Measurements from ENCODE around the gene PLCH2.

PLCH2 gene

GRCh38 chr1:2459757-2460156 lies 16.3 kb upstream of the PLCH2 start:
- FAIRE-seq (no peak), DNase-seq (ENCODE audit: low spot score) (no peak)

GRCh38 chr1:2460203-2460602 lies 15.9 kb upstream of the PLCH2 start:
- FAIRE-seq, result no peak

DNA sequence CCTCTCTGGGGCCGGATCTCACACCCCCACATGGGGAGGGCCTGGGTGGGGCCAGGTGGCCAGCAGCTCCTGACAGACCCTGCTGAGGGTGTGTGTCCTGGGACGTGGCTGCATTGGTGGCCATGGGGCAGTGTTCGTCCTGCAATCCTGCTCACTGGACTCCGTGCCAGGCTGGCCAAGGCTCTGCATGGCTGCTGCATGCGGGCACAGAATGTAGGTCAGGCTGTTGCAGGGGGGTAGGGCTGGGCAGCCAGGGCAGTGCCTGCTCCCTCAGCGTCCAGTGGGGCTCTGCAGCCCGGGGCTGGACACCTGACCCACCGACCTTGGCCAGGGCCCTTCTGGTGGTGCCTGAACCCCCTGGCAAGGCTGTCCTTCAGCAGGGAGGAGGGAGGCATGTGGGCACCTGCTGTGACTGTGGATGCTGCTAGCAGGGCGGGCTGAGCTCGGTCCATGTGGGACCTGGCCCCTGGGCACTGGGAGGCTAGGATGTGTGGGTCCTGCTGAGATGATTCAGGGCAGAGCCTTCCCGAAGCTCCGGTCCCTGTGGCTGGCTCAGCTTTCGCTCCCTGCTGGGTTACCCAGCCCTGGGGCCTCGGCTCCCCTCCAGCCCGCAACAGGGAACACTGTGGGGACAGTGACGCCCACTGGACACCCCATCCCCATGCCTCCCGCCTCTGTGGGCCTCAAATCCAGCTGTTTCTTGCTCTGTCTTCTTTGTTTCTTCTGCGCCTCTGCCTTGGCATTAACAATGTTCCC lies 14.9 kb upstream of the PLCH2 start:
- no peak for FAIRE-seq
- DNase-seq (ENCODE audit: low spot score), result no peak

More at GRCh38 chr1:2460203-2460602, 15.9 kb upstream of the PLCH2 start:
- no peak for DNase-seq (ENCODE audit: low spot score)

- no peak for DNase-seq (ENCODE audit: low spot score)
- FAIRE-seq, result no peak
Observed at GRCh38 chr1:2462819-2463218, 13.3 kb upstream of the PLCH2 start.

- DNase-seq (ENCODE audit: low spot score) (no peak), FAIRE-seq (no peak)
Observed at GRCh38 chr1:2463396-2463795, 12.7 kb upstream of the PLCH2 start.

GRCh38 chr1:2465371-2466269 lies 10.5 kb upstream of the PLCH2 start:
- no peak for DNase-seq (ENCODE audit: low spot score)
- FAIRE-seq, result no peak

DNA sequence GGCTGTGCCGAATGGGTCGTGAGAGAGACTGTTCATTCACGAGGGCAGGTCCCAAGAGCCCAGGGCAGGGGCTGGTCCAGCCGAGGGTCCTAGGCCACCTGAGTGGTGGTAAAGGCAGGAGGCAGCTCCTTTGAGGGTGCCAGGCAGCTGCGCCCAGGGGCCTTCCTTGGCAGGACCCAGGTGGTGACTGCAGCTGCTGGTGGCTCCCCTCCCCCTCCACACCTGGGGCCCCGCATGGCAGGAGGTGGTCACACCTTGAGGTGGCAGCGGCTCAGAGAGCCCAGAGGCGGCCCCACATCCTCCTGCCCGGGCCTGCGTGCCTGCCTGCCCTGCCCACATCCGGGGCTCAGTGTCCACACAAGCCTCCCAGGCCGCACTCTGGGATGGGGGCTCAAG lies 9.8 kb upstream of the PLCH2 start:
- FAIRE-seq (no peak), DNase-seq (ENCODE audit: low spot score) (no peak)

DNA sequence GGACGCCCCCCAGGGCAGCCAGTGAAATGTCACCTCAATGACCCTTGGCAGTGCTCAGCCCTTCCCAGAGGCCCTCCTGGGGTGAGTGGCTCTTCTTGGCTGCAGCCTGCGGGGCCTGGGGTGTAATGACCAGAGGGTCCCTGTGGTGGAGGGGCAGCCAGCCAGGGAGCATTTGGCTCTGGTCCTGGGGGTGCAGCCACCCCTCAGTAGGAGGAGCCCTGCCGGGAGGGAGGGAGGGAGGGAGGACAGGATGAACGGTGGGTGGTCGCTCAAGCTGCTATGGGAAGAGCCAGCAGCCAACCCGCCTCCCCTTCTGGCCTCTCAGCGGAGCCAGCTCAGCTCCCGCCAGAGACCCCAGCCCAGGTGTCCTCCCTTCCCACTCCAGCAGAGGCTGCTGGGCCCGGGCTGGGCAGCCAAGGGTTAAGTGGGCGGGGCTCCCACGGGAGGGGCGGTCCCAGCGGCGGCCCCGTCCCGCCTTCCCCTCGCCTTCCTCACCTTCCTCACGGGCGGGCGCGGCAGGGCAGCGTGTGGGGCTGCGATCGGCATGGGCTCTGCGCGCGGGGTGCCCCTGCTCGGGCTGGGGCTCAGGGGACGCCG lies 9.0 kb upstream of the PLCH2 start:
- FAIRE-seq, result no peak
- DNase-seq (ENCODE audit: low spot score), result peak; percentile 48

DNA sequence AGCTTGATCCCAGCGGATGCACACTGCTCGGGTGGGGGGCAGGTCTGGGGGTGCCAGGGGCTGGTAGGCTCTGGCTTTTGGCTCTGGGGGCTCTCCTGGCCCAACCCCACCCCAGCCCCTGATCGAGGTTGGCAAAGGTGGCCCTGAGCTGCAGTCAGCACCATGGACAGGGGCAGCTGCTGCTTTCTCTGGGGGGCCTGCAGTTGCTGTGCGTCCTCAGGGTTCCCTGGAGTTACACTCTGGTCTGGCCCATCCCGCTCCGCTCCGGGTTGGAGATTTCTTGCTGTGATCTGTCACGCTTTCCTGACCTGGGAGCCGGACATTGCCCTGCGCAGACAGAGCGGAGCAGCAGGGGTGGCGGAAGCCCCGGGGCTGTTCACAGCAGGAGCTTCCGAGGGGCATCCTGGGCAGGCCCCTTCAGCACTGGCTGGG lies 8.0 kb upstream of the PLCH2 start:
- DNase-seq (ENCODE audit: low spot score) (peak; percentile 63), FAIRE-seq (no peak)

DNA sequence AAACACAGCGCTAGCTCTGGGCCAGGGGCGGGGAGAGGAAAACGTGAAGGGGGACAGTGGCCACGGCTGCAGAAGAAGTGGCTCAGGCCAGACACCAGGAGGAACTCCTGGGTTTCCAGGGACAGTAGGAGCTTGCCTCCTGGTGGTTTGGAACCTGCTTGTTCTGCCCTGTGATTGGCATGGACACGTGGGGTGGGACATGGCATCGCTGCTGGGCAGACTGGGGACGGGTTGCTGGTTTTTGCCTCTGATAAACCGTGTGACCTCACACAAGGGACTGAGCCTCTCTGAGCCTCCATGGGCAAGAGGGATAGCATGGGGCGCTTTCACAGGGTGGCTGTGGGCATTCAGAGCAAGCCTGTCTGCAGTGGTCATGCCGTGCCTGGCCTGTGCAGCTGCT lies 7.5 kb upstream of the PLCH2 start:
- FAIRE-seq (no peak), DNase-seq (ENCODE audit: low spot score) (no peak)

- FAIRE-seq (no peak), DNase-seq (ENCODE audit: low spot score) (no peak)
Observed at GRCh38 chr1:2469103-2469940, 6.8 kb upstream of the PLCH2 start.

GRCh38 chr1:2470290-2471158 lies 5.6 kb upstream of the PLCH2 start:
- no peak for FAIRE-seq

DNA sequence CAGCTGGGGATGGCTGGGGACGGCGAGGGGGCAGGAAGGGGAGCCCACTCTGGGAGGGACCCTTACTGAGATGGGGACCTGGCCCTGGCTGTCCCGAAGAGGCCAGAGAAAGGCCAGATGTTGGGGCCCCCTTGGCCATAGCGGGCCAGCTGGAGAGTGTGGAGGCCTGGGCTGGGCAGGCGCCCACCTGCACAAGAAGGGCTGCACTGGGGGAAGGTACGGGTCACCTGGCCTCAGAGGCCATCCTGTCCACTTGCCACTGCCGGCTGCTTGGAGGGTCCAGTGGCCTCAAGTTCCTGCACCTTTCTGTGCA lies 5.0 kb upstream of the PLCH2 start:
- no peak for FAIRE-seq

More at GRCh38 chr1:2470290-2471158, 5.6 kb upstream of the PLCH2 start:
- DNase-seq (ENCODE audit: low spot score), result no peak

DNA sequence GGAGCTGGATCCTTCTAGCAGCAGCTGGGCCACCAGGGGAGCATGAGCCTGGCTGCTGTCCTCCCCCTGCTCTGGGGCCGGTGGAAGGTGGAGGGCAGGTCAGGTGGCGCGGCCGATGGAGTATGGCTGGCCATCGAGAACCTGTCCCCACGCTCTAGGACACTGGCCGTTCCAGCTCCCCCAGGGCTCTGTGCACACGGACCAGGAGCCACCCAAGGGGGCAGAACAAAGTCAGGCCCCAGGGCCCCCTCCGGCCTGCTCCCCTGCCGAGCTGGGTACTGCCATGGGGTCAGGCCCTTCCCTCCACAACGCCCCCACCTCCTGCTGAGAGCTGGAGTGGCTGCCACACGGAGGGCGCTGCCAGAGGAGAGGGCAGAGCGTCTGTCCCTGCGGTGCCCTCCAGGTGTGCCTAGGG lies 4.5 kb upstream of the PLCH2 start:
- no peak for FAIRE-seq
- no peak for DNase-seq (ENCODE audit: low spot score)

More for the DNA sequence above, 5.0 kb upstream of the PLCH2 start:
- no peak for DNase-seq (ENCODE audit: low spot score)

GRCh38 chr1:2472109-2472508 lies 4.0 kb upstream of the PLCH2 start:
- DNase-seq (ENCODE audit: low spot score) (no peak), FAIRE-seq (no peak)

DNA sequence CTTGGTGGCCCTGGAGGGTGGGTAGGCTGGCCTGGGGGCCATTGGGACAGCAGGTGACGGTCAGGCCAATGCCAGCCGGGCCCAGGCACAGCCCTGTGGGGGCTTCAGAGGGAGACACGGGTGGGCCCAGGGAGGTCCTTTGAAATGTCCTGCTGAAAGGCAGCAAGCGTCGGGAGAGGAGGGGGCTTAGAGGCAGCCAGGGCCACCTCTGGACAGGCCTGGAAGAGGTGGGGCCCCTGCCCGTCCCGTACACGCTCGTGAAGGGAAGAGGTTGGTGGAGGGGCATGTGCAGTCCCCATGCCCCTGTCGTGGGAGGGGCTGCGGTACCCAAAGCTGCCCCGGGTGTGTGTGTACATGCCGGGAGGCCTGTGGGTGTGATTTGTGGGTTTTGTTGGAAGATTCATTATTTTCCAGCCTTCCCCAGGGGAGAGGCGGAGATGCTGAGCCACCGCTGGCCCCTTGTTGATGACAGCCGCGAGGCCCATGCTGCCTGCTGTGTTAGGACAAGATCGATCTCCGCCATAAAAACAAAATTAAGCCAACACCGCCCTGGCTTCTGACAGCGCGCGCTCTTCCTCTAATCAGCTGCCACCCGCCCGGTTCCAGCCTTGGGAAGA lies 3.4 kb upstream of the PLCH2 start:
- FAIRE-seq, result no peak

DNA sequence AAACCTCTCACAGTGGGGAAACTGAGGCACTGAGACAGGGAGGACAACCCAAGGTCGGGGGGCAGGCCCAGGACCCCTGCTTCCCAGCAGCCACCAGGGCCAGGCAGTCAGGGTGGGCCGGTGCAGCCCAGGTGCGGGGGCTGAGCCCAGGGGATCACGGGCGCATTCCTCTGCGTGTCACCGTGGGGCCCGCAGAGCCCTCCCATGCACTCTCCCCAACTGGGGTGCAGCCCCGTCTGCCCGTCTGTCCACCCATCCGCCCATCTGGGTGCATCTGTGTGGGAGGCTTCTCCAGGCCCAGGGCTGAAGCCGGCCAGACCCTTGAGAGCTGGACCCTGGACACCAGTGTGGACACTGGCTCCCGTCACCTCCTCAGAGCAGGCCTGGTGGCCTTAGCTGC lies 2.9 kb upstream of the PLCH2 start:
- FAIRE-seq (no peak), DNase-seq (ENCODE audit: low spot score) (no peak)

More for the DNA sequence above, 3.4 kb upstream of the PLCH2 start:
- no peak for DNase-seq (ENCODE audit: low spot score)

DNA sequence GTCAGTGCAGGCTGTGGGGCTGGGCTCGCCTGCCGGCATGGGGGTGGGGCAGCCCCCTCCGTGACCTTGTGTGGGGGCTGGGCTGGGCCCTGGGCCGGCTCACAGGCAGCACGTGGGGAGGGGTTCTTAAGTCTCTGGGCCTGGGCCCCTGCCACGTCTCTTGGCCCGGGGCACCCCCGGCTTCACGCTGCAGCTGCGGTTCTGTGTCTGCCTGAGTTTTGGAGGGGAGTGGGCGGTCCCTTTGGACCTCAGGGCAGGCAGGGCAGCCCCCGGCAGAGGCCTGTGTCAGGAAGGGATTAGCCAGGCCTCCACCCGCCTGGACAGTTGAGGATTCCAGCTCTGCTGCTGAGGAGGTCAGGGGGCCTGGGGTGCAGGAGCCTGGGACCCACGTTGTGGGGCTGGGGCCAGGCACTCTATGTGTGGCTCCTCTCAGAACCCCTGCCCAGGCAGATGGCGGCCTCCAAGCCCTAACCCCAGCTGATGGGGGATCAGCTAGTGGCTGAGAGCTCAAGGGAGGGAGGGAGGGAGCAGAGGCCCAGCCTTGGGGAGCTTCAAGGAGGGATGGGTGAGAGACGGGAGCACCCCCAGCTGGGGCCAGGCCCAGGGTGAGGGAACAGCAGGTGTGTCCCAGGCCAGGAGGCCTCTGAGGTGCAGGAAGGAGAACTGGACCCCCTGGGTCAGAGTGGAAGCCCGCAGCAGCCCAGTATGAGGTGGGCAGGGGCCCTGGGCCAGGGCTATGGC lies 1.8 kb upstream of the PLCH2 start:
- FAIRE-seq (no peak), DNase-seq (ENCODE audit: low spot score) (no peak)

GRCh38 chr1:2474933-2475371 lies 1.1 kb upstream of the PLCH2 start:
- FAIRE-seq (no peak), DNase-seq (ENCODE audit: low spot score) (no peak)
